Measurements from ENCODE around the gene SHC3.
A peak's percentile ranks its signal among the peaks of the same experiment; 100 is the strongest.

- TF ChIP-seq CTCF (IDR thresholded peaks at IDR 0.05) (peak in 1 of 6 experiments; percentile 6), POLR2A (IDR thresholded peaks at IDR 0.05) (no peak)
Observed at GRCh38 chr9:89183146-89183545, 4.5 kb upstream of the SHC3 start.

Data from esophagus squamous epithelium (tissue), 4 donors.